NCI-H1092 (cell line): ENCODE measurements around the gene ABLIM3.

Experiments
- DNase-seq: peaks from one replicate; lab custom pipeline; 2025; lab: John Stamatoyannopoulos, UW

The ABLIM3 gene

GRCh38 chr5:149133795-149134777 is 7.2 kb upstream of the ABLIM3 start:
- DNase-seq, result no peak

- DNase-seq, result no peak
These were observed 6.4 kb upstream of the ABLIM3 start for GRCh38 chr5:149134778-149135500.

GRCh38 chr5:149135536-149136201 is 5.6 kb upstream of the ABLIM3 start:
- DNase-seq, result no peak

GRCh38 chr5:149138182-149138923 is 2.9 kb upstream of the ABLIM3 start:
- no peak for DNase-seq

- DNase-seq, result no peak
These were observed 893 bp upstream of the ABLIM3 start for GRCh38 chr5:149140197-149141002.

- DNase-seq, result no peak
These were observed 911 bp downstream of the ABLIM3 start for GRCh38 chr5:149141957-149142851.

- no peak for DNase-seq
These were observed 2.2 kb downstream of the ABLIM3 start for GRCh38 chr5:149143470-149143869.

- no peak for DNase-seq
These were observed 3.3 kb downstream of the ABLIM3 start for GRCh38 chr5:149144637-149145036.

- no peak for DNase-seq
These were observed 3.8 kb downstream of the ABLIM3 start for GRCh38 chr5:149145138-149145537.

GRCh38 chr5:149147676-149148075 is 6.4 kb downstream of the ABLIM3 start:
- no peak for DNase-seq

- no peak for DNase-seq
These were observed 8.6 kb downstream of the ABLIM3 start for GRCh38 chr5:149149942-149150341.

GRCh38 chr5:149150457-149150856 is 9.2 kb downstream of the ABLIM3 start:
- no peak for DNase-seq

GRCh38 chr5:149151717-149152116 is 10.4 kb downstream of the ABLIM3 start:
- no peak for DNase-seq

- DNase-seq, result no peak
These were observed 11.0 kb downstream of the ABLIM3 start for GRCh38 chr5:149152317-149152746.

GRCh38 chr5:149153193-149153750 is 12.0 kb downstream of the ABLIM3 start:
- no peak for DNase-seq

- DNase-seq, result no peak
These were observed 12.7 kb downstream of the ABLIM3 start for GRCh38 chr5:149153751-149154610.

- DNase-seq, result no peak
These were observed 13.4 kb downstream of the ABLIM3 start for GRCh38 chr5:149154650-149155049.

GRCh38 chr5:149156435-149157083 is 15.3 kb downstream of the ABLIM3 start:
- DNase-seq, result no peak
